Karpas-422 (cell line): ENCODE measurements around the gene BZW1. TPM values are rescaled to one million over a fixed set of nuclear protein-coding genes. Genes with fewer than 3 reads are reported as not detected.

Experiments used
- DNase-seq: peaks from one replicate; pipeline ENCODE4 v3.0.0-alpha.2; 2015
- H2AFZ ChIP-seq: fragments of 200-600 bp; sonication (generic); 2 replicates; pipeline ENCODE4 v1.6.1; 2014; ENCODE audit warnings: antibody characterized with exemption, low read length, mixed read lengths
- H3K27ac ChIP-seq: fragments of 200-600 bp; sonication (generic); 2 replicates; pipeline ENCODE4 v1.5.1; 2014; ENCODE audit warnings: mild to moderate bottlenecking, low read length, moderate library complexity
- H3K27me3 ChIP-seq: fragments of 200-600 bp; sonication (generic); 2 replicates; pipeline ENCODE4 v1.6.1; 2014; ENCODE audit warnings: low read length, mixed read lengths
- H3K36me3 ChIP-seq: fragments of 200-600 bp; sonication (generic); 2 replicates; pipeline ENCODE4 v1.6.1; 2014; ENCODE audit warnings: low read length, mixed read lengths; ENCODE audit not compliant: insufficient read depth
- H3K4me1 ChIP-seq: fragments of 200-600 bp; sonication (generic); 2 replicates; pipeline ENCODE4 v1.6.1; 2014; ENCODE audit warnings: mild to moderate bottlenecking, low read length, mixed read lengths
- H3K4me2 ChIP-seq: fragments of 200-600 bp; sonication (generic); 2 replicates; pipeline ENCODE4 v1.6.1; 2014; ENCODE audit warnings: low read length, low read depth, mild to moderate bottlenecking; ENCODE audit not compliant: poor library complexity, severe bottlenecking
- H3K4me3 ChIP-seq: fragments of 200-600 bp; sonication (generic); 2 replicates; pipeline ENCODE4 v1.5.1; 2014; ENCODE audit warnings: mild to moderate bottlenecking, antibody characterized with exemption, low read length, mixed read lengths
- H3K79me2 ChIP-seq: fragments of 200-600 bp; sonication (generic); 2 replicates; pipeline ENCODE4 v1.6.1; 2014; ENCODE audit warnings: mild to moderate bottlenecking, low read length, mixed read lengths
- H3K9ac ChIP-seq: fragments of 200-600 bp; sonication (generic); 2 replicates; pipeline ENCODE4 v1.6.0; 2014; ENCODE audit warnings: low read length
- H3K9me2 ChIP-seq: fragments of 200-600 bp; sonication (generic), shearing (Covaris generic); replicated peaks from 2 replicates; pipeline ENCODE4 v1.6.0; 2014; ENCODE audit warnings: mild to moderate bottlenecking, low read length, moderate library complexity; ENCODE audit not compliant: insufficient read depth
- H3K9me3 ChIP-seq: fragments of 300-700, 200-600 bp; sonication (generic); 2 replicates; pipeline ENCODE4 v1.6.1; 2014; ENCODE audit warnings: low read length, mixed read lengths
- H4K20me1 ChIP-seq: fragments of 200-600 bp; sonication (generic); 2 replicates; pipeline ENCODE4 v1.6.1; 2014; ENCODE audit warnings: mild to moderate bottlenecking, antibody characterized with exemption, low read length, low read depth; ENCODE audit not compliant: insufficient read depth
- total RNA-seq: library from RNA; depleted of rRNA; stranded (reverse); fragments of >200 nt; shearing (Covaris generic); gene quantifications from 2 replicates; pipeline ENCODE4 v1.2.3, GENCODE V29; 2014; ENCODE audit warnings: low replicate concordance

BZW1 gene
- total RNA-seq, 1 experiment from 2014 or later, result 260 TPM

GRCh38 chr2:200772620-200773019 is 39.1 kb upstream of the BZW1 start:
- Histone ChIP-seq H3K9me3 (no peaks in the 10 kb centered on the region), H3K36me3 (no peaks in the 10 kb centered on the region), H3K9ac (no peak overlapping the region), H3K27me3 (no peaks in the 10 kb centered on the region), H3K27ac (no peak overlapping the region), H3K9me2 (no peaks in the 10 kb centered on the region), H3K4me2 (no peak overlapping the region), H3K4me1 (no peaks in the 10 kb centered on the region), H3K4me3 (no peak overlapping the region), H2AFZ (no peak overlapping the region), H3K79me2 (no peaks in the 10 kb centered on the region), H4K20me1 (no peaks in the 10 kb centered on the region)
- DNase-seq, result no peak

- H3K4me1 ChIP-seq, result no peaks in the 10 kb centered on the region
- DNase-seq, result no peak
- H3K27me3 ChIP-seq, result no peaks in the 10 kb centered on the region
- no peaks in the 10 kb centered on the region for H3K9me3 ChIP-seq
- H4K20me1 ChIP-seq, result no peaks in the 10 kb centered on the region
- H3K4me3 ChIP-seq, result no peak overlapping the region
- H3K27ac ChIP-seq, result no peak overlapping the region
- no peak overlapping the region for H3K9ac ChIP-seq
- no peak overlapping the region for H3K4me2 ChIP-seq
- no peaks in the 10 kb centered on the region for H3K79me2 ChIP-seq
- H3K36me3 ChIP-seq, result no peaks in the 10 kb centered on the region
- no peaks in the 10 kb centered on the region for H3K9me2 ChIP-seq
- no peak overlapping the region for H2AFZ ChIP-seq
These were observed 38.6 kb upstream of the BZW1 start for GRCh38 chr2:200773083-200773482.

- H3K9ac ChIP-seq, result no peak overlapping the region
- no peaks in the 10 kb centered on the region; the same call in 1 of the 2 replicates for H3K27me3 ChIP-seq
- no peak overlapping the region for H3K4me3 ChIP-seq
- H3K79me2 ChIP-seq, result no peaks in the 10 kb centered on the region
- H3K27ac ChIP-seq, result no peak overlapping the region
- no peaks in the 10 kb centered on the region for H3K36me3 ChIP-seq
- H3K4me2 ChIP-seq, result no peak overlapping the region
- H3K9me2 ChIP-seq, result no peaks in the 10 kb centered on the region
- no peak for DNase-seq
- no peak overlapping the region for H2AFZ ChIP-seq
- no peaks in the 10 kb centered on the region for H3K9me3 ChIP-seq
- H4K20me1 ChIP-seq, result no peaks in the 10 kb centered on the region
- H3K4me1 ChIP-seq, result no peaks in the 10 kb centered on the region
These were observed 36.8 kb upstream of the BZW1 start for GRCh38 chr2:200774920-200775319.

GRCh38 chr2:200777275-200777674 is 34.4 kb upstream of the BZW1 start:
- no peaks in the 10 kb centered on the region for H3K9me2 ChIP-seq
- H3K27ac ChIP-seq, result no peak overlapping the region
- H3K4me3 ChIP-seq, result no peak overlapping the region
- H3K79me2 ChIP-seq, result no peaks in the 10 kb centered on the region
- H3K4me2 ChIP-seq, result no peak overlapping the region
- H2AFZ ChIP-seq, result no peak overlapping the region
- no peak for DNase-seq
- H3K4me1 ChIP-seq, result no peaks in the 10 kb centered on the region
- H3K9ac ChIP-seq, result no peak overlapping the region
- H3K36me3 ChIP-seq, result no peaks in the 10 kb centered on the region
- no peaks in the 10 kb centered on the region for H3K9me3 ChIP-seq
- no peaks in the 10 kb centered on the region; the same call in 1 of the 2 replicates for H3K27me3 ChIP-seq
- no peaks in the 10 kb centered on the region for H4K20me1 ChIP-seq

GRCh38 chr2:200778038-200778437 is 33.7 kb upstream of the BZW1 start:
- Histone ChIP-seq H3K36me3 (no peaks in the 10 kb centered on the region), H3K9me3 (no peaks in the 10 kb centered on the region), H3K9me2 (no peaks in the 10 kb centered on the region), H3K9ac (no peak overlapping the region), H4K20me1 (no peaks in the 10 kb centered on the region), H3K4me2 (no peak overlapping the region), H2AFZ (no peak overlapping the region), H3K79me2 (no peaks in the 10 kb centered on the region), H3K4me3 (no peak overlapping the region), H3K4me1 (no peaks in the 10 kb centered on the region), H3K27me3 (no peaks in the 10 kb centered on the region; the same call in 1 of the 2 replicates), H3K27ac (no peak overlapping the region)
- no peak for DNase-seq

GRCh38 chr2:200779214-200779613 is 32.5 kb upstream of the BZW1 start:
- no peak overlapping the region for H3K4me2 ChIP-seq

GRCh38 chr2:200781616-200782015 is 30.1 kb upstream of the BZW1 start:
- Histone ChIP-seq H3K4me2 (no peak overlapping the region), H3K4me3 (no peak overlapping the region), H3K27ac (no peak overlapping the region), H3K9me3 (no peaks in the 10 kb centered on the region), H3K79me2 (no peaks in the 10 kb centered on the region), H3K27me3 (no peaks in the 10 kb centered on the region; the same call in 1 of the 2 replicates), H3K4me1 (no peaks in the 10 kb centered on the region), H3K36me3 (no peaks in the 10 kb centered on the region), H3K9me2 (no peaks in the 10 kb centered on the region), H4K20me1 (no peaks in the 10 kb centered on the region), H2AFZ (no peak overlapping the region), H3K9ac (no peak overlapping the region)
- DNase-seq, result no peak

More at GRCh38 chr2:200779214-200779613, 32.5 kb upstream of the BZW1 start:
- Histone ChIP-seq H3K4me3 (no peak overlapping the region), H3K79me2 (no peaks in the 10 kb centered on the region), H3K9ac (no peak overlapping the region), H3K27me3 (no peaks in the 10 kb centered on the region; the same call in 1 of the 2 replicates), H4K20me1 (no peaks in the 10 kb centered on the region), H3K36me3 (no peaks in the 10 kb centered on the region), H3K27ac (no peak overlapping the region), H3K4me1 (no peaks in the 10 kb centered on the region), H3K9me3 (no peaks in the 10 kb centered on the region), H2AFZ (no peak overlapping the region), H3K9me2 (no peaks in the 10 kb centered on the region)
- DNase-seq, result no peak

GRCh38 chr2:200782251-200782650 is 29.5 kb upstream of the BZW1 start:
- DNase-seq, result no peak
- Histone ChIP-seq H3K9ac (no peak overlapping the region), H3K4me3 (no peak overlapping the region), H3K4me2 (no peak overlapping the region), H3K9me3 (no peaks in the 10 kb centered on the region), H3K27ac (no peak overlapping the region), H3K36me3 (no peaks in the 10 kb centered on the region), H3K79me2 (no peaks in the 10 kb centered on the region), H4K20me1 (no peaks in the 10 kb centered on the region), H2AFZ (no peak overlapping the region), H3K9me2 (no peaks in the 10 kb centered on the region), H3K27me3 (no peaks in the 10 kb centered on the region; the same call in 1 of the 2 replicates), H3K4me1 (no peaks in the 10 kb centered on the region)

GRCh38 chr2:200784215-200784614 is 27.5 kb upstream of the BZW1 start:
- Histone ChIP-seq H3K4me2 (no peak overlapping the region), H3K9ac (no peak overlapping the region), H3K27ac (no peak overlapping the region), H3K36me3 (no peaks in the 10 kb centered on the region), H4K20me1 (no peaks in the 10 kb centered on the region), H3K27me3 (no peaks in the 10 kb centered on the region), H2AFZ (no peak overlapping the region), H3K9me3 (no peaks in the 10 kb centered on the region), H3K4me3 (no peak overlapping the region), H3K9me2 (no peaks in the 10 kb centered on the region), H3K79me2 (no peaks in the 10 kb centered on the region), H3K4me1 (no peaks in the 10 kb centered on the region)
- no peak for DNase-seq
